SK-N-SH treated with all-trans-retinoic acid at 6 μM for 48 hours (cell line): ENCODE data around the gene NRL.

Source experiments
- GLIS3 ChIP-seq: fragments of 250-450 bp; sonication (Bioruptor Pico); IDR thresholded peaks from 2 replicates; pipeline ENCODE4 v1.5.0; 2020; ENCODE audit warnings: mild to moderate bottlenecking, moderate library complexity
- PPARA ChIP-seq: fragments of 250-450 bp; sonication (Bioruptor Pico); IDR thresholded peaks from 2 replicates; pipeline ENCODE4 v1.5.0; 2020; ENCODE audit warnings: mild to moderate bottlenecking, borderline replicate concordance
- RARB ChIP-seq: fragments of 250-450 bp; sonication (Bioruptor Pico); IDR thresholded peaks from 2 replicates; pipeline ENCODE4 v1.8.0; 2021; ENCODE audit warnings: mild to moderate bottlenecking, moderate library complexity
- TF ChIP-seq, protein P1 (sequence below): fragments of 250-450 bp; sonication (Bioruptor Pico); IDR thresholded peaks from 2 replicates; pipeline ENCODE4 v1.5.1; 2020; ENCODE audit warnings: low read depth, mild to moderate bottlenecking, moderate library complexity
- TF ChIP-seq, protein P2 (sequence below): fragments of 250-450 bp; sonication (Bioruptor Pico); IDR thresholded peaks from 2 replicates; pipeline ENCODE4 v1.5.0; 2020; ENCODE audit warnings: mild to moderate bottlenecking, moderate library complexity

GRCh38 chr14:24146453-24146977 is 31.8 kb upstream of the NRL start, which contains the start of gene PSME2:
- TF ChIP-seq, protein P1, sequence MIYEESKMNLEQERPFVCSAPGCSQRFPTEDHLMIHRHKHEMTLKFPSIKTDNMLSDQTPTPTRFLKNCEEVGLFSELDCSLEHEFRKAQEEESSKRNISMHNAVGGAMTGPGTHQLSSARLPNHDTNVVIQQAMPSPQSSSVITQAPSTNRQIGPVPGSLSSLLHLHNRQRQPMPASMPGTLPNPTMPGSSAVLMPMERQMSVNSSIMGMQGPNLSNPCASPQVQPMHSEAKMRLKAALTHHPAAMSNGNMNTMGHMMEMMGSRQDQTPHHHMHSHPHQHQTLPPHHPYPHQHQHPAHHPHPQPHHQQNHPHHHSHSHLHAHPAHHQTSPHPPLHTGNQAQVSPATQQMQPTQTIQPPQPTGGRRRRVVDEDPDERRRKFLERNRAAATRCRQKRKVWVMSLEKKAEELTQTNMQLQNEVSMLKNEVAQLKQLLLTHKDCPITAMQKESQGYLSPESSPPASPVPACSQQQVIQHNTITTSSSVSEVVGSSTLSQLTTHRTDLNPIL (CRISPR knock-in tag): no peak
- TF ChIP-seq RARB: no peak
- no peak for TF ChIP-seq PPARA (CRISPR knock-in tag)
- TF ChIP-seq, protein P2, sequence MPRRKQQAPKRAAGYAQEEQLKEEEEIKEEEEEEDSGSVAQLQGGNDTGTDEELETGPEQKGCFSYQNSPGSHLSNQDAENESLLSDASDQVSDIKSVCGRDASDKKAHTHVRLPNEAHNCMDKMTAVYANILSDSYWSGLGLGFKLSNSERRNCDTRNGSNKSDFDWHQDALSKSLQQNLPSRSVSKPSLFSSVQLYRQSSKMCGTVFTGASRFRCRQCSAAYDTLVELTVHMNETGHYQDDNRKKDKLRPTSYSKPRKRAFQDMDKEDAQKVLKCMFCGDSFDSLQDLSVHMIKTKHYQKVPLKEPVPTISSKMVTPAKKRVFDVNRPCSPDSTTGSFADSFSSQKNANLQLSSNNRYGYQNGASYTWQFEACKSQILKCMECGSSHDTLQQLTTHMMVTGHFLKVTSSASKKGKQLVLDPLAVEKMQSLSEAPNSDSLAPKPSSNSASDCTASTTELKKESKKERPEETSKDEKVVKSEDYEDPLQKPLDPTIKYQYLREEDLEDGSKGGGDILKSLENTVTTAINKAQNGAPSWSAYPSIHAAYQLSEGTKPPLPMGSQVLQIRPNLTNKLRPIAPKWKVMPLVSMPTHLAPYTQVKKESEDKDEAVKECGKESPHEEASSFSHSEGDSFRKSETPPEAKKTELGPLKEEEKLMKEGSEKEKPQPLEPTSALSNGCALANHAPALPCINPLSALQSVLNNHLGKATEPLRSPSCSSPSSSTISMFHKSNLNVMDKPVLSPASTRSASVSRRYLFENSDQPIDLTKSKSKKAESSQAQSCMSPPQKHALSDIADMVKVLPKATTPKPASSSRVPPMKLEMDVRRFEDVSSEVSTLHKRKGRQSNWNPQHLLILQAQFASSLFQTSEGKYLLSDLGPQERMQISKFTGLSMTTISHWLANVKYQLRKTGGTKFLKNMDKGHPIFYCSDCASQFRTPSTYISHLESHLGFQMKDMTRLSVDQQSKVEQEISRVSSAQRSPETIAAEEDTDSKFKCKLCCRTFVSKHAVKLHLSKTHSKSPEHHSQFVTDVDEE: no peak
- TF ChIP-seq GLIS3 (CRISPR knock-in tag): no peak
